Measurements from ENCODE around the gene BANF2.
"Not testable (repeated sequence)": the region's sequence is repeated elsewhere in the genome, so short reads cannot be mapped to it uniquely, and the experiment has no call there.

BANF2 gene

GRCh38 chr20:17700637-17701036 is 871 bp downstream of the BANF2 start:
- TF ChIP-seq CTCF (conservative IDR thresholded peaks at IDR 0.05; ENCODE audit: low read depth, low read length), result no peak
- H3K4me3 ChIP-seq (ENCODE audit: low read depth, low read length), result no peak overlapping the region
- no peak for DNase-seq (ENCODE audit: low read depth)

GRCh38 chr20:17701826-17702225 is 2.1 kb downstream of the BANF2 start:
- DNase-seq (ENCODE audit: low read depth), result no peak
- no peak overlapping the region for H3K4me3 ChIP-seq (ENCODE audit: low read depth, low read length)
- no peak for TF ChIP-seq CTCF (conservative IDR thresholded peaks at IDR 0.05; ENCODE audit: low read depth, low read length)

GRCh38 chr20:17704589-17705317 is 5.0 kb downstream of the BANF2 start:
- H3K4me3 ChIP-seq (ENCODE audit: low read depth, low read length), result no peak overlapping the region
- DNase-seq (ENCODE audit: low read depth), result no peak
- no peak for TF ChIP-seq CTCF (conservative IDR thresholded peaks at IDR 0.05; ENCODE audit: low read depth, low read length)

- DNase-seq (ENCODE audit: low read depth), result no peak
- H3K4me3 ChIP-seq (ENCODE audit: low read depth, low read length), result no peak overlapping the region
Observed at GRCh38 chr20:17705916-17706315, 6.2 kb downstream of the BANF2 start.

GRCh38 chr20:17706632-17707031 is 6.9 kb downstream of the BANF2 start:
- H3K4me3 ChIP-seq (ENCODE audit: low read depth, low read length), result no peak overlapping the region
- no peak for DNase-seq (ENCODE audit: low read depth)
- TF ChIP-seq CTCF (conservative IDR thresholded peaks at IDR 0.05; ENCODE audit: low read depth, low read length), result no peak

More at GRCh38 chr20:17705916-17706315, 6.2 kb downstream of the BANF2 start:
- TF ChIP-seq CTCF (conservative IDR thresholded peaks at IDR 0.05; ENCODE audit: low read depth, low read length), result no peak

- not testable (repeated sequence) for H3K4me3 ChIP-seq (ENCODE audit: low read depth, low read length); DNase-seq (ENCODE audit: low read depth)
Observed at GRCh38 chr20:17707951-17708350, 8.2 kb downstream of the BANF2 start.

- DNase-seq (ENCODE audit: low read depth), result peak; percentile 15
- TF ChIP-seq CTCF (conservative IDR thresholded peaks at IDR 0.05; ENCODE audit: low read depth, low read length), result no peak
- H3K4me3 ChIP-seq (ENCODE audit: low read depth, low read length), result no peak overlapping the region
Observed at GRCh38 chr20:17708675-17709360, 9.1 kb downstream of the BANF2 start.

All from choroid plexus epithelial cell (primary cell).